Gastrocnemius medialis (tissue), 4 donors: Measurements from ENCODE around the gene BUB1B.

ENCODE experiments used
- CTCF ChIP-seq, 5 experiments: fragments of 450-650 bp in 3 of 5; fragments of 200-600 bp in 2 of 5; sonication (generic) in 2 of 5; IDR thresholded peaks in 4 of 5; conservative IDR thresholded peaks in 1 of 5; 1 replicate in 4 of 5; 2 replicates in 1 of 5; pipeline ENCODE4 v1.5.1; 2016 to 2019; ENCODE audit warnings: antibody characterized with exemption in 5 of 5, mild to moderate bottlenecking in 3 of 5, moderate library complexity in 3 of 5
- POLR2A ChIP-seq, 2 donors: fragments of 450-650 bp; IDR thresholded peaks; one replicate each; pipeline ENCODE4 v1.6.1; 2017; ENCODE audit warnings: antibody characterized with exemption in 2 of 2, mild to moderate bottlenecking in 2 of 2, moderate library complexity in 2 of 2

- TF ChIP-seq CTCF (IDR thresholded peaks at IDR 0.05 in 4 of 5, conservative IDR thresholded peaks at IDR 0.05 in 1 of 5) (no peak), POLR2A (IDR thresholded peaks at IDR 0.05) (no peak)
Observed at GRCh38 chr15:40190591-40190990, 29.7 kb downstream of the BUB1B start.
